ENCODE measurements around the gene HOXC6. TPM values are rescaled to one million over a fixed set of nuclear protein-coding genes. Genes with fewer than 3 reads are reported as not detected.

HOXC6 gene
- total and polyA plus RNA-seq, 12 donors: 0.03 to 0.36 (median 0.18) TPM; not detected in 6

DNA sequence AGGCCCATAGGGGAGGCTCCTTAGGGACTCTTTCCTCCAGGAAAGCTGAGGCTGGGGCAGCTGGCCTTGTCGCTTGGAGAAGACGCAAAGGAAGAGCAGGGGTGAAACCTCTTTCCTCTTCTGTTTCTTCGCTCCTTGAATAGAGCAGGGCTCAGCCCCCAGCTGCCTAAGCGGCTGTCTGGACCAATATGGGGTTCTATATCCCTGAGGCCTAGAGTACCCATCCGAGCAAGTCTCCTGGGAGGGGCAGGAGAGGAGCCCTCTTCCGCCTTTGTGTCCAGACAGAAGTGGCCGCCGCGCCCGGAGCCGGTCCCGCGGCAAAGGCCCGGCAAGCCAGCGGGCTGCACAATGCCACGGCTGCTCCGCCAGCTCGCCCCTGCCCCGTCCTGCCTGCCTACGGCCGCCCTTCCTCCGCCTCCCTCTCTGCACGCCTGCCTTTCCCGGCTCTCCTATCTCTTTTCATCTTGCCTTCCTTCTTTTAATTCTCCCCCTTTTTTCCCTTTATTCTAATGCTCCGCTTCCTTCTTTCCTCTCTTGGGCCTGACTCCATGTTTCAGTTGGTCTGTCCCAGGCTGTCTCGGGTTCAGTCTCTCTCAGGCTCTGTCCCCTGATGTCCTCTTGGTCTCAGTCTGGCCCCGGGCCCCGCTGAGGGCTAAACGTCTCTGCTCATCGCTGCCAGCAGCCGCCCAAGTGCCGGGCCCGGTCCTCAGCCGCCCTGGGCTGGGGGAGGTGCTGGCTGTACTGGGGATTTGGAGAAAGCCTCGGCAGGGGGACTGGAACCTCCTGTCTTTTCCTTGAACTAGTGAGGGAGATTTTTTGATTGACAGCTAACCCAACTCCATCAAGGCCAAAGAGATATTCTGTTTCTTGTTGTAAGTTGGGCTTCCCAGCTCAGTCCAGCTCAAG, 30.8 kb upstream of the HOXC6 start:
- Histone ChIP-seq H3K9me3 (no peaks in the 10 kb centered on the region), H3K27me3 (peaks cover 63 to 100% (median 100%) of the 10 kb centered on the region in 7 donors), H3K4me1 (peaks cover 3 to 47% (median 38%) of the 10 kb centered on the region in 9 donors), H3K27ac (no peak overlapping the region), H3K4me3 (no peak overlapping the region), H3K36me3 (peaks cover 0 to 5% (median 0%) of the 10 kb centered on the region in 9 donors)
- intact Hi-C loops (cut with DNase I): loop anchor here in 1 of 10 donors (5.0 kb wide), 1 partner anchor 35 kb away; the partner anchor contains the start of gene HOXC5
- DNase-seq (no peak), ATAC-seq (no peak)
- TF ChIP-seq CTCF (IDR thresholded peaks at IDR 0.05): no peak
- WGBS, 2 donors: 10 to 16% methylated on average over 31 to 35 of the region's 35 CpGs

- Histone ChIP-seq H3K4me3 (no peak overlapping the region), H3K9me3 (no peaks in the 10 kb centered on the region), H3K27ac (no peak overlapping the region), H3K4me1 (peaks cover 3 to 47% (median 38%) of the 10 kb centered on the region in 9 donors), H3K27me3 (peaks cover 62 to 100% (median 100%) of the 10 kb centered on the region in 7 donors), H3K36me3 (peaks cover 0 to 5% (median 0%) of the 10 kb centered on the region in 9 donors)
- intact Hi-C loops (cut with DNase I): loop anchor here in 1 of 10 donors (5.0 kb wide), 1 partner anchor 34 kb away; the partner anchor contains the start of gene HOXC5
- 8 to 11% methylated on average over 11 of the region's 11 CpGs for WGBS, 2 donors
- no peak for TF ChIP-seq CTCF (IDR thresholded peaks at IDR 0.05)
- ATAC-seq (no peak), DNase-seq (no peak)
Measured at GRCh38 chr12:53998110-53998899, 29.9 kb upstream of the HOXC6 start.

GRCh38 chr12:53998900-53999236, 29.4 kb upstream of the HOXC6 start:
- Histone ChIP-seq H3K4me3 (no peak overlapping the region), H3K27me3 (peaks cover 62 to 100% (median 100%) of the 10 kb centered on the region in 7 donors), H3K9me3 (no peaks in the 10 kb centered on the region), H3K4me1 (peaks cover 3 to 47% (median 38%) of the 10 kb centered on the region in 9 donors), H3K36me3 (peaks cover 0 to 5% (median 0%) of the 10 kb centered on the region in 9 donors), H3K27ac (no peak overlapping the region)
- intact Hi-C loops (cut with DNase I): loop anchor here in 1 of 10 donors (5.0 kb wide), 1 partner anchor 33 kb away; the partner anchor contains the start of gene HOXC5
- TF ChIP-seq CTCF (IDR thresholded peaks at IDR 0.05): no peak
- WGBS, 2 donors: 11 to 12% methylated on average over 13 of the region's 13 CpGs
- DNase-seq (no peak), ATAC-seq (no peak)

DNA sequence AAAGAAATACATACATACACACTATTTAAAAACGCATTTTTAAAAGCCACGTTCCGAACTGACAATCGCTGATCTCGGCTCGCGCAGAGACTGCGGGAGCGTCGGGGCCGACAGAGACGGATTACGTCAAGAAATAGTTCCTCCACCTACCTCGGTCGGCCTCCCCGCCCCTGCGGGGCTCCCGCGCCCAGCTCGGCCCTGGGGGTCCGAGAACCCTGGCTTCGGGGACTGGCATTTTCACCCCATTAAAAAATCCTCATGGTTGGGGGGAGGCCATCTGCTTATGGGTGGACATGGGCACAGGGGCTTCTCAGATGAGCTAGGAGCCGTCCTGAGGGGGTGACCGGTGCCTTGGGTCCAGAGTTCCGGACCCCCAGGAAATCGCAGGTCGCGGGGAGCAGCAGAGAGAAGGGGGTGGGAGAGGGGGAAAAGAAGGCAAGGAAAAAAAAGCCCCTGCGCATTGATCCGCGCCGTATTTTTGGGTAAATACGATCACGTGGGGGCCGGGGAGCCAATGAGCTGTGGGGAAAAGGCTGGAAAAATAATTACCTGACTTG, 28.6 kb upstream of the HOXC6 start:
- peaks cover 58 to 100% (median 100%) of the 10 kb centered on the region in 7 donors for H3K27me3 ChIP-seq
- no peak for TF ChIP-seq CTCF (IDR thresholded peaks at IDR 0.05)
- H3K9me3 ChIP-seq: no peaks in the 10 kb centered on the region
- no peak for DNase-seq
- H3K27ac ChIP-seq: no peak overlapping the region
- peaks cover 3 to 39% (median 31%) of the 10 kb centered on the region in 9 donors for H3K4me1 ChIP-seq
- ATAC-seq: no peak
- intact Hi-C loops (cut with DNase I): loop anchor here in 2 of 10 donors (5.0 to 10.0 kb wide), 2 partner anchors 33 to 375 kb away; partner anchors contain the start of gene HOXC5 (in 1 of the 2)
- peaks cover 0 to 5% (median 0%) of the 10 kb centered on the region in 9 donors for H3K36me3 ChIP-seq
- 3% methylated on average over 35 of the region's 35 CpGs for WGBS, 2 donors
- H3K4me3 ChIP-seq: peak overlapping the region in 8 of 10 donors; percentile 12 to 44 (median 29)
